HG03469 (cell line): ENCODE data around the gene CEMIP2.
A peak's percentile ranks its signal among the peaks of the same experiment; 100 is the strongest.
"Not testable (repeated sequence)": the region's sequence is repeated elsewhere in the genome, so short reads cannot be mapped to it uniquely, and the experiment has no call there.

Experiments used
- ATAC-seq: cut with Tn5 transposase; IDR thresholded peaks from one replicate; pipeline ENCODE4 v1.9.1; 2021; ENCODE audit warnings: mild to moderate bottlenecking, moderate library complexity, moderate number of reproducible peaks; ENCODE audit not compliant: unreplicated experiment

CEMIP2 gene

DNA sequence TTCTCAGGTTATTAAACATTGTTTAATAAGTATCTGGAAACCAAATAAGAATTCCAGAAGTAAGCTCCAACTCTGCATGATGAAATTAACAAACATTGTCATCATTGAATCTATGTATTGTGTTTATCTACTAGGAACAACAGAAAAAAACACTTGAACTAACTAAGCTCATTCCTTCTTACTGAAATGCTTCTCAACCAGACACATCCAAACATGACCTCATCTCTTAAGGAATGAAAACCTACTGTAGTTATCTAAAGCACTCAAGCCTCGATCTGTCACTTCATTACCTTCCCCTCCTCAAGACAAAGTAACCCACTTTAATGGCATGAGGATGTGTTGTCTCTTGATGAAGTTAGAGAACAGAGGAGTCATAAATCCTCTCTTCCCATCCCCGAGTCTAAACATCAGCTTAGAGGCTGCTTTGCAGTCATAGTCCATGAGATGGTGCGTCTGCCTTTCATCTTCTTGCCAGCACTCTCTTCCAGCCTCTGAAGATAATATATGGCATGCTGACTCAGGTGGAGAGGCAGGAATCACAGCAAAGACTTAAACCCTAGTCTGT is 86.5 kb downstream of the CEMIP2 start:
- no peak for ATAC-seq

DNA sequence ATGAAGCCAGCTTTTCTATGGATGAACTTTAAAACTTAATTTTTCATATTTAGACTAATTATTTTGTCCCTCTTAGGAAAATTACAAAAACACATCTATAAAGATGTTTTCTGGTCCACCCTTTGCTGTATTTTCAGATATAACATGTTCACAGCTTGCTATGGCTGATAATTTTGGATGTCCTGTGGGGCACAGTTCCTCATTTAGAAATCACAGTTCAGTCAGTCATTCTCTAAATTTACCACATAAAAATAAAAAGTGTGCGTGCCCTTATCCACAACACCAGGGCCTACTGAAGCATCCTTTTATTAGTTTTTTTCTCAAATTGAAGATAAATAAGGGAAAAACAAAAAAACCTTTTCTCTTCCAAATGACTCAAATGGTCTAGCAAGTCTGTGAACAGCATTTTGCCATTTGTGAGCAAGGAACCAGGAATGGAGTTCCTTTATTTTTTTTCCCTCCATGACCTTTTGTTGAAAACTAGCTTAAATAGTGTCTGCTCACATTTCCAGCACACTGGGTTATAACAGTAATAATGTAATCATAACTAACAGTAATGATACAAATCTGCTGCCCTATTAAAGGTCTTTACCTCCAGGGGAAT is 87.1 kb downstream of the CEMIP2 start:
- ATAC-seq: no peak

DNA sequence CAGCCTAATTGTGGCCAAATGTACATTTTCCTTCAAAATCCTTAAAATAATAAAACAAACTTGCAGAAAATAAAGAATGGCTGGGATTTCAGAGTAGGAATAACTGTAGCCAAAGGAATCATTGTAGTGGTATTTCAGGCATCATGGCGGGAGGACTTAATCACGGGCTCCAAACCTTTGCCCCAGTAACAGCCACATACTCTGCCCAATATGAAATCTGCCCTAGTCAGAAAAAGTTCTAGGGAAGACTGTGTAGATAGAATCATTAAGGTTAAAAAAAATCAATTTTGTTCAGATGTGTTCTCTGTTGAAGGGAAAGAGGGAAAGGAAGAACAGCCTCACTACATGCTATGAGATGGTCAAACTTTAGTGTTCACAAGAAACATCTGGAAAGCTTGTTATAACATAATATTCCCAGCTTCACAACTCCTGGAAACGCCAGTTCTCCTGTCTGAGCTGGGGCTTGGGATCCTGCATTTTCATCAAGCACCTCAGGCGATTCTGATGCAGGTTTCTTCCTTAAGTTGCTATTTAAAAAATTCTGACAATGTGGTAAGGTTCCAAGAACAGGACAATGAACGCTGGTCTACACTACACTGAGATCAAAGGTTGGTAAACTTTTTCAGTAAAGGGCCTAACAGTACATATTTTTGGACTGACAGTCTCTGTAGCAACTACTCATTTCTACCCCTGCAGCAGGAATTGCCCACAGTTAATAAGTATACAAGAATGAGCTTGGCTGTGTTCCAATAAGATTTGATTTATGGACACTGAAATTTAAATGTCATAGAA is 87.9 kb downstream of the CEMIP2 start:
- ATAC-seq: no peak

DNA sequence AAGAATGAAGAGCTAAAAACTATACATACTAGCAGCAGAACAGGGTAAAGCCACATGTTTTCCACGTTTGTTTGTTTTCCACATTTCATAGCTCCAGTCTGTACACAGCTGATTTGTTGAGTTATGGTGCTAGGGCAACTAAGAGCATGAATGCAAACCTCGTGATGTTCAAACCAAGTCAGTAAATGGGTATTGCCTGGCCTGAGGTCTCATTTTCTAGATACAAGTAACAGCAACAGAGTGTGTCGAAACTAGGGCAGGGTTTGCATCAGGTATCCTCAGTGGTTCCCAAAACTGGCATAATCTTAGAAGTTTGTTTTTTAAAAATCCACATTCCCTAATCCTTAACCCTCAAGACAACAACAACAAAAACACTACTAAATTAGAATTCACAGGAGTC is 89.3 kb downstream of the CEMIP2 start:
- ATAC-seq: no peak

DNA sequence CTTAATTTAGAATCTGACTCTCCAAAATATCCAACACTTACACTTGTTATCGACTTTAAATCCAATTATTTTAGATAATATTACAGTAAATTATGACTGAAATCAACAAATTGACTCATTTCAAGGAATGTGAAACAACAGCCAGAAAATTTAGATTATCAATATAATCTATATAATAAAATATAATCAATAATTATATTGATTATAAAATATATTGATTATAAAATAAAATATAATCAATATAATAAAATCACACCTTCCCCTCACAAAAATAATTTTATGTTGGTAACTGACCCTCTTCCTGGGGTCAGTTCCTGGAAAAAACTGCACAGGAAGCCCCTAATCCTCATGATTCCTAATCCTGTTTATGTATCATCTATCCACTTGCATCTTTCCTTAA is 91.1 kb downstream of the CEMIP2 start:
- no peak for ATAC-seq

GRCh38 chr9:71676460-71676859 is 91.9 kb downstream of the CEMIP2 start:
- no peak for ATAC-seq

DNA sequence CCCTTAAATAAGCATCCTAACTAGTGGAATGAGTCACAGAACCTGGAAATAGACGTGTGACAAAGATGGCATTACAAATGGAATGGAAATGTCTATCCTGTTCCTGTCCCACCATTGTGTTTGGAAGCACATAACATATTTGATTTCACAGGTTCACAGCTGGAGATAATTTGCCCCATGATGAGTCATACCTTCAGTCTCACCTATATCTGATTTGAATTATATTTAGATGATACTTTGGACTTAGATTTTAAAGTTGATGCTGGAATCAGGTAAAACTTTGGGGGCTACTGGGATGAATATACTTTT is 92.5 kb downstream of the CEMIP2 start:
- no peak for ATAC-seq

DNA sequence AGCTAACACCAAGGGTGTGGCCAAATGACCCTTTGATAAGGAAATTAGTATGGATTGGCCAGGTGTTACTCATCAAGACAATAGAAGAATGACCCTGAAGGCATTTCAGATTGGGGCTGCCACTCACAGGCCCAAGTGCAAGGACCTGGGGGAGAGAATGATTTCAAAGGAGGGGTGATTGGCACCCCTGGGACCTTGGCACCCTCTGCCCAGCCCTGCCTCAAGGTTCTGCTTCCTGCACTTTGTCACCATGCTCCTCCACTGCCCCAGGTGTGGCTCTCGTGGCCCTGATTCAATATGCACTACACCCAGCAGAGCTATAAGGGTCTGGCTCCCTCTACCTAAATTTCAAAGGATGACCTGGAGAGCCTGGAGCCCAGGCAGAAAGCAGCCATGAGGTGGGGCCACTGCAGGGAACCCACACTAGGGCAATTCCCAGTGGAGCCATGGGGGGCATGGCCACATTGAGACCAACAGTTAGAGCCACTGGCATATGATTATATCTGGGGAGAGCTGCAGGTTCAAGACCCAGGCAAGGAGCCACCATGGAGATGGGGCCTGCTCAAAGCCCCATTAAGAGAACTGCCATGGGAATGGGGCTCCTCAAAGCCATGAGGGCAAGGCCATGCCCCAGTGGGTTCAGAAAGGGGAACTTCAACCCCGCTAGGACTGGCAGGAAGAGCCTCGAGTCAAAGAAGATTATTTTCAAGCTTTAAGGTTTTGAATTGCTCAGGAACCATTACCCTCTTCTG is 93.0 kb downstream of the CEMIP2 start:
- no peak for ATAC-seq

DNA sequence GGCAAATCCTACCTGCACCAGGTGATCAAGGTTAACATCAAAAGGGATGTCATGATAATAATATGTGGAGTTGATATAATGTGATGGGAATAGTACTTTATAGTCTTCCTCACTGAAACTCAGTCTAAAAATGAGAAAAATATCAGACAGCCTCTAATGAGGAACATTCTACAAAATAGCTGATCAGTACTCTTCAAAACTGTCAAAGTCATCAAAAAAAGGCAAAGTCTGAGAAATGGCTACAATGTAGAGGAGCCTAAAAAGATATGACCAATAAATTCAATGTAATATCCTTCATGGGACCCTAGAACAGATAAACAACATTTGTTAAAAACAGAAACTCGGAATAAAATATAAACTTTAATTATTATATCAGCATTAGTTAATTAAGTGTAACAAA is 95.7 kb downstream of the CEMIP2 start:
- no peak for ATAC-seq

DNA sequence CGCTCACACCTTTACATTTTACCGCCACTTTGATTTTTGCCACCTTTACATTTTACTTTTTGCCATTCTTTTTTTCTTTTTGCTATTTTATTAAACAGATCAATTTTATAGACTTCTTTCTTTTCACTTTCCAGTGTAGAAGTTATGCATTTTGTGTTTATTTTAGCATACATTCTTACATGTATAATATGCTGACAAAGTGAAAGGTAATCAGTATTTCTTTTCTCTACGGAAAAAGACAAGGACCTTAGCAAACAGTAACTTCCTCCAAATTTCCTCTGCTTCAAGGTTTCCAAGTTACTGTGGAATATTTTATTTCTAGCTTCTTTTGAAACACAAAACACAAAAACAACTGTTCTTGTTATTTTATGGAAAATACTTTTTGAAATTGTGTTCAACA is 97.0 kb downstream of the CEMIP2 start:
- ATAC-seq: no peak

DNA sequence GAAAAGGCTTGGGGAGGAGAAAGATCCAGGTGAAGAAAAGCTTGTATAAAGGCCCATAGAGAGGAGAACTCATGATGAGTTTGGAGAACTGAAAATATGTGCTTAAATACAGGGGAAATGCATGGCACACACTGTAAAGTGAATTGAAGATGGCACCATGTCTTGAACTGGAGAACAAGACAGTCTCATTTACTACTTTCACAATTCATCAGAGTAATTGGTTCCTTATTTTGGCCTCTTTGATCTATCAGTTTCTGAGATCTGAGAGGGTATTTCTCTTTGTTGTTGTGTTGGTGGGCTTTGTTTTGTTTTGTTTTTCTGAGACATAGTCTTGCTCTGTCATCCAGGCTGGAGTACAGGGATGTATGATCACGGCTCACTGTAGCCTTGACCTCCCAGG is 98.2 kb downstream of the CEMIP2 start:
- peak; percentile 54 for ATAC-seq

DNA sequence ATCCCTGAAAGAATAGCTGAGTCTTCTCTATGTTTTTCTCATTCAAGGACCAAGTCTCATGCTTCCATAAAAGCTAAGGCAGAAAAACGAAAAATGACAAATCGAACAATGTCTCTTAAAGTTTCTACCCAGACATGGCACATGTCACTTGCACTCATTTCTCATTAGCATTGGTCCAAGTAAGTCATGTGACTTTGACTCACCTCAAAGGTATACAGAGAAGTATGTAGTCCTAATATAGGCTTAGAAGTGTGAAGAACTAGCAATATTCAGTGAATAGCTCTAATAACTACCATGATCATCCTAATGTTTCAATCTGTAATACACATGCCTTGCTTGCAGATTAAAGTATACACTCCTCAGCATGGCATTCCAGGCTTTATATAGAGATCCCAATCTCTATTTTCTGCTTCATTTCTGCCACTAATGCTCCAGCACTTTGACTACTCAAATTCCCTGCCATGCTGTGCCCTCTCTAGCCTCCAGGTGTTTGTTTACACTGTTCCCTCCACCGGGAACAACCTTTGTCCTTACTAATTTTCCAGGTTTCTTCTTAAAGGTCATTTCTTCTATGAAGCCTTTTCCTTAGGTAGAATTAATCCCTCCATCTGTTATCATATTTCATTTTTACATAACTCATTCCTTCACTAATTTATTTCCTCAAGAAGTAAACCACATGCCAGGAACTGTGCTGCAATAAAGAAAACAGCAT is 98.9 kb downstream of the CEMIP2 start:
- ATAC-seq: no peak

- no peak for ATAC-seq
These were observed 99.6 kb downstream of the CEMIP2 start for GRCh38 chr9:71668717-71669116.

DNA sequence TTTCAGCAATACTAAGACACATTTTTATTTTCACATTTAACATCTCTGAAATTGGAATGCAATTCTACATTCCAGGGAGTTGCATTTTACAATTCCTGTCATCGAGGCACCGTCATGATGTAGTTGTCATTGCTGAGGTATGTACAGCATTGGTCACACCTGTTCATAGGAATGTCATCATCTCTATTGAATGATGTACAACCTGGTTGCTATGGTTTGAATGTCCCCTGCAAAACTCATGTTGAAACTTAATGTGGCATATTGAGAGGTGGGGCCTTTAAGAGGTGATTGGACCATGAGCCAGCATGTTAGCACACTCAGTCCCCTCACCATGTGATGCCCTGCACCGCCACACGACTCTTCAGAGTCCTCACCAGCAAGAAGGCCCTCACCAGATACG is 103.1 kb downstream of the CEMIP2 start:
- no peak for ATAC-seq

DNA sequence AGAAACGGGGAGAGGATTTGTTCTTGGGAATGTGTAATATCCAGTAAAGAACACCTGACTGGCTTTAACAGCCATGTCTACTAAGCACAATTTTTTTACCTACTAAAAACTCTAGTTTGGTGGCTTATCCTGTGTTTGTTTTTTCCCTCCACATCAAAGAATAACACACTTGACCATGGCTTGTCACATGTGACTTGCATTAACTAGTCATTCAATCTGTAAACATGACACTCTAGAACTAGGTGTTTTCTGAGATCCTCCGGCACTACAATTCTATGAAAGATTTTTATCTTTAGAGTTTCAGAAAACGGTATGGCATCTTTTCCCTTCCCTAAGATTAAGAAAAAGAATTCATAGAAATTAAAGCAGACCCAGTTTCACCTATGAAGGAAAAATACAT is 103.7 kb downstream of the CEMIP2 start:
- ATAC-seq: no peak

DNA sequence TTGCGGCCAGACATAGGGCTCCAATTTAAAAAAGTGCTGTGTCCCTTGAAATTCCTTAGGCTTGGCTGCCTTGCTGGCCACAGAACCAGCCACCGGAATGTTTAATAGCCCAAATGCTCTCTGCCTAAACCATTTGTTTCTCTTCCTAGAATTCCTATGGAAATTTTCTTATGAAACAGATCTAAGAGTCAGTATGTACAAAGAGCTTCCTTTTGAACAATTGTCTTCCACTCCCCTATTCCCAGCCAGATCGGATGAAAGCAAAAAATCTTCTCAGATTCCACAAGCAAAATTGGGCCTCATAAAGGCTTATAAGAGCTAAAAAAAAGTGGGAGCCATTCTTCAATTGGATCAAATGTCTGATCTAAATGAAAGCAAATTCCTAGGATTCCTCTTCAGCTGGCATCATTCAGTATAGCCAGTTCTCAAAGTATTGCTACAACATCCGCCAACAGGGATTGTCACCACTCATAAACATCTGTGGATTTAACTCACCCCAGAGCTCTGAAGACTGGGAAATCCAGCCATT is 104.3 kb downstream of the CEMIP2 start:
- no peak for ATAC-seq

- no peak for ATAC-seq
These were observed 105.1 kb downstream of the CEMIP2 start for GRCh38 chr9:71663216-71663615.

GRCh38 chr9:71662082-71662481 is 106.2 kb downstream of the CEMIP2 start:
- ATAC-seq: no peak

GRCh38 chr9:71657276-71657675 is 111.0 kb downstream of the CEMIP2 start:
- not testable (repeated sequence) for ATAC-seq

DNA sequence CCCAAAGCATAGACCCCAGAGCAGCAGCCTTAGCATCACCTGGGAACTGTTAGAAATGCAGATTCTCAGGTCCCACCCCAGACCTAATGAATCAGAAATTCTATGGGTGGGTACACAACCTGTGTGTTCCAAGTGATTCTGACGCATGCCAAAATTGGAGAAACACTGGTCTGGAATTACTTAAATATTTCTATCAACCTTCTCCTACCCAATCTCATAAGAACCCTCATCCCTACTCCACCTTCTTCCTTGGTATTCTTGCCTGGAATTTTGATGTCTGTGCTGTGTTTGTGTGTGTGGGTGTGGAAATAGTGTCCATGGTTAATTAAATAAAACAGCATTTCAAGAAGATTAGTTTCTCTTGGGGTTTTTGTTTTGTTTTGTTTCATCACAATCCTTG is 111.8 kb downstream of the CEMIP2 start:
- no peak for ATAC-seq

DNA sequence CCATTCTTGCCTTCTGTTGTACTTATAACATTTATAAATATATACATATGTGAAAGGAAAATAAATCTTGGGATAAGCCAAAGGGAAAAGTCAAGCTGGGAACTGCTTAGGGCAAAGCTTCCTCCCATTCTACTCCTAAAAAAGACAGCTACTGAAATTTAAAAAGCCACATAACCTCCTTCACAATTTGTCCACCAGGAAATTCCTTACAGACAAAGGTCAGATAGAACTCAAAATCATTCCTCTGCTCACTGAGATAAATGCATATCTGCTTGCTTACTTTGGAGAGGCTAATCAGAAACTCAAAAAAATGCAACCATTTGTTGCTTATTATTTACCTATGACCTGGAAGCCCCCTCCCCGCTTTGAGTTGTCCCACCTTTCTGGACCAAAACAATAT is 112.5 kb downstream of the CEMIP2 start:
- ATAC-seq: no peak
